Brain microvascular endothelial cell (primary cell): Measurements from ENCODE around the gene S100A11.
A peak's percentile ranks its signal among the peaks of the same experiment; 100 is the strongest.

Experiments used
- DNase-seq: peaks from one replicate; pipeline ENCODE4 v3.0.0-alpha.2; 2020
- H3K27ac ChIP-seq: fragments of 250-450 bp; sonication (Bioruptor Pico); 2 replicates; pipeline ENCODE4 v1.5.1; 2020; ENCODE audit warnings: mild to moderate bottlenecking, moderate library complexity
- H3K27me3 ChIP-seq: fragments of 250-450 bp; sonication (Bioruptor Pico); replicated peaks from 2 replicates; pipeline ENCODE4 v1.5.1; 2020; ENCODE audit warnings: mild to moderate bottlenecking
- H3K36me3 ChIP-seq: fragments of 250-450 bp; sonication (Bioruptor Pico); replicated peaks from 2 replicates; pipeline ENCODE4 v1.5.1; 2020; ENCODE audit warnings: mild to moderate bottlenecking
- H3K4me3 ChIP-seq: 2 replicates; pipeline ENCODE4 v1.5.1; 2011; ENCODE audit warnings: low read depth, mild to moderate bottlenecking, control low read depth, low read length, moderate library complexity
- in situ Hi-C: cut with HindIII; loops from 2 replicates; pipeline ENCODE4 v1.10.0; 2017; ENCODE audit warnings: low sequenced_read_pairs, low pct_ligation_motif_present
- TF ChIP-seq, protein P1 (sequence below): IDR thresholded peaks from 2 replicates; pipeline ENCODE4 v1.5.1; 2011; ENCODE audit warnings: low read depth, mild to moderate bottlenecking, moderate library complexity, low read length, control low read depth, inconsistent platforms; ENCODE audit errors: missing control alignments

The S100A11 gene

DNA sequence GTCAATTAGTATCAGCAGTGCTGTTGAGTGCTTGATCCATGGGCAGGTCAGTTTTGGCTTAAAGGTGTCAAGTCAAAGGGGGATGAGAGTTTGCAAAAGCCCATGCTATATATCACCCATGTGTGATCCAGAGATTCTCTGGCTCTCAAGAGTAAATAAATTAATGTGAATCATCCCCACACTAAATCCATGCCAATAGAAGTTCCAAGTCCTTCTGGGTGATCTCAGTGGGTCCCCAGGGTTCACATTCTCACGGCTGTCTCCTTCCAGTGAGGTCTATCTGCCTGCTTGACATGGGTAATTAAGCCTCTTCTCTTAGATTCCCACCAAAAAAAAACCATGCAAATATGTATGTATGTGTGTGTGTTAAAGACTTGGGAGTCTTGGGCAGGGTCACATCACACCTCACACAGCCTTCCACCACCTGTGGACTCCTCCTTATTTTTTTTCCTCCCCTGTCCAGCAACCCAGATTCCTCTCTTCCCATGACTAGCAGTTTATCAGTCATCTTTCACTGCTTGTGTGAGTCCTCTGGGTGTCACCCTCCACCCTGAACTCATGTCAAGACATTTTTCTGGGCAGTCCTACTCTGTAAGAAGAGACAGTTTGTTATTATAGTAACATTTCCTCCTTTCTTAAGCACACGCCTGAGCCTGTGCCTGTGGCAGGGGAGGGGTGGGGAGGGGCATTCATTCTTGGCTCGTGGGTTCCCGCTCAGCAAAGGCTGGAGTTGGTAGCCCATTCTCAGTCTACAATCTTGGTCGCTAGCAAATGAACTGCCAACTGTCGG is 14.3 kb upstream of the S100A11 start:
- DNase-seq = no peak
- Histone ChIP-seq H3K4me3 (no peak overlapping the region), H3K27ac (no peak overlapping the region), H3K36me3 (no peaks in the 10 kb centered on the region), H3K27me3 (peaks cover 24% of the 10 kb centered on the region)
- in situ Hi-C loops = no loop called here
- TF ChIP-seq, protein P1, sequence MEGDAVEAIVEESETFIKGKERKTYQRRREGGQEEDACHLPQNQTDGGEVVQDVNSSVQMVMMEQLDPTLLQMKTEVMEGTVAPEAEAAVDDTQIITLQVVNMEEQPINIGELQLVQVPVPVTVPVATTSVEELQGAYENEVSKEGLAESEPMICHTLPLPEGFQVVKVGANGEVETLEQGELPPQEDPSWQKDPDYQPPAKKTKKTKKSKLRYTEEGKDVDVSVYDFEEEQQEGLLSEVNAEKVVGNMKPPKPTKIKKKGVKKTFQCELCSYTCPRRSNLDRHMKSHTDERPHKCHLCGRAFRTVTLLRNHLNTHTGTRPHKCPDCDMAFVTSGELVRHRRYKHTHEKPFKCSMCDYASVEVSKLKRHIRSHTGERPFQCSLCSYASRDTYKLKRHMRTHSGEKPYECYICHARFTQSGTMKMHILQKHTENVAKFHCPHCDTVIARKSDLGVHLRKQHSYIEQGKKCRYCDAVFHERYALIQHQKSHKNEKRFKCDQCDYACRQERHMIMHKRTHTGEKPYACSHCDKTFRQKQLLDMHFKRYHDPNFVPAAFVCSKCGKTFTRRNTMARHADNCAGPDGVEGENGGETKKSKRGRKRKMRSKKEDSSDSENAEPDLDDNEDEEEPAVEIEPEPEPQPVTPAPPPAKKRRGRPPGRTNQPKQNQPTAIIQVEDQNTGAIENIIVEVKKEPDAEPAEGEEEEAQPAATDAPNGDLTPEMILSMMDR = no peak

DNA sequence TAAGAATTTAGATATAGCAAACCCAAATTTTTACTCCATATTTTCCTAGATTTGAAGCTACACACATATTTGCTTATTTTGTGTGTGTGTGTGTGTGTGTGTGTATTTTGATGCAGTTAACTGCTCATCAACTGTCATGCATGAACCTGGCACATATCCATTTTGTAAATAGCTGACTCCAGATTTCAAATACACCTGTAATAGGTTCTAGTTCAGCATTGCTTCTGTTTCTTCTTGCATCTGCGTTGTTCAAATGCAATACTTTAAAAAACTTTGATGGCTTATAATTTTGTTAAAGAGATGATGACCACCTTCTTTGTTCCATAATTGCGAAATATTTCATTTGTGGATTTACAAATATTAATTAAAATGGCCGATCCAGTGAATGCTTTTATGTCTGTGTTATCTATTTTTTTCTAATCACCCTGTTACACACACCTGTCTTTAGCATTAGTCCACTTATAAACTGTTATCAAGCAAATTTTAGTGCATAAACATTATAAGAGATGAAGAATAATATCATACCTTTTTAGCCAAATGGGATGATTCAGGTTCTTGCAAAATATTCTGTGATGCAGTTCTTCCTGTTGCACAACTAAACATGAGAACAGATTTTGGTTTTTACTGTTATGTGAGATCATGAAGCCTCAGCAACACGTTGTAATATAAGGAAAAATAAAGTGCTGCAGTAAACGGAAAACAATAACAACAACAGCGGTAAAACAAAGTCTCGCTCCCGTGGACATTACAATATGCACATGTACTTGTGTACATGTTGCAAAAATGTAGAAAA is 12.7 kb upstream of the S100A11 start:
- in situ Hi-C loops = no loop called here
- Histone ChIP-seq H3K4me3 (no peak overlapping the region), H3K27ac (peak overlapping the region; percentile 9), H3K36me3 (no peaks in the 10 kb centered on the region), H3K27me3 (peaks cover 13% of the 10 kb centered on the region)
- DNase-seq = no peak
- TF ChIP-seq, protein P1 = no peak

DNA sequence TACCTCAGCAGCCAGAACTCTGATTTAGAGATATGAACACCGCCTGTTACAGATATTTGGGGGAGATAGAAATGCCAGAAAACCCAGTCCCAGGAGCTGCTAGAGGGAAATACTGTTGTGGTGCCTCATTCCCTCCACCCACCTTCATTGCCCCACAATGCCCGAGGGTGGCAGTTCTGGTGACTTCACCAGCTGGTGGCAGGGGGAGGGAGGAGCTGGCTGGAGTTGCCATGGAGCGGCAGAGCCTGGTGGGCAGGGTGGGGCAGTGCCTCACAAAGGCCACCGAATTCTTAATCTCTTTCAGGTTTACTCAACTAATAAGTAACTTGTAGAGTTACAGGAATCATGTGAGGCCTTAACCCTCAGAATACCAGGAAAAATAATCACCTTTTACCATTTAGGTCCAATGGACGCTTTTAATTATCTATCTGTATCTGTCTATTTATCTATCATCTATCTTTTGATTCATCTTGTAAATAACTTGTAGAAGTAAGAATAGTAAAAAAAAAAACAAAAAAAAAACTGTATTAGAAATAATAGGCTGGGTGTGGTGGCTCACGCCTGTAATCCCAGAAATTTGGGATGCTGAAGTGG is 11.7 kb upstream of the S100A11 start:
- in situ Hi-C loops = no loop called here
- no peaks in the 10 kb centered on the region for H3K36me3 ChIP-seq
- peak overlapping the region; percentile 15 for H3K4me3 ChIP-seq
- peaks cover 7% of the 10 kb centered on the region for H3K27me3 ChIP-seq
- TF ChIP-seq, protein P1 = no peak
- no peak for DNase-seq
- peak overlapping the region; percentile 96 for H3K27ac ChIP-seq

DNA sequence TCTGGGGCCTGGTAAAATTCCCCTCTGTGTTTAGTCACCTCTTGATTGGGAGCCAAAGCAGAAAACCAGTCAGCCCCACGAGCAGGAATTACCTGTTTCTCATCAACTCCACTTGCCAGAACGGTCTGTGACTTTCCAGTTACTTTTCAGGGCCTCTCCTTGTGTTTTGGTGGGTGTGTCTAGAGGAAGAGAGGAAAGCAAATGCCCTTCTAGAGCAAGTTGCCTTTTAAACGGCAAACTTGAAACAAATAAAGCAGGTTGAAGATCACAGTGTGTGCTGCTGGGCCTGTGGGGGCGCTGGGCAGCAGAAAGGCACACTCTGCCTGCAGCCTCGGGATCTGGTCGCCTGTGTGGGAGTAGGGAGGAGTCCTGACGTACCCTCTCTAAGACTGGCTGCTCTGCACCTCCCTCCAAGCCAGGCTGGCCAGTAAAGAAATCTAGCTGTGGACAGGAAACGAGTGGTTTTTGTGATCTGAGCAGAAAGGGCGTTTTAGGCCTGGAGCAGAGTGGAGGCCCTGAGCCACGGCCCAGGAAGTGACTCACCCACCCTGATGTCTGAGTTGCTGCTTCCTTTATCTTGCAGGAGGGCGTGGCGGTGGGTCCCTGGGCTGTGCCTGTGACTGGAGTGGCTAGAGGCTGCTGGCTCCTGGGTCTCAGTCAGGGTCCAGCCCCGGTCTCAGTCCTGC is 11.1 kb upstream of the S100A11 start:
- Histone ChIP-seq H3K27ac (peak overlapping the region; percentile 96), H3K4me3 (peak overlapping the region; percentile 35), H3K27me3 (peaks cover under 1% of the 10 kb centered on the region), H3K36me3 (no peaks in the 10 kb centered on the region)
- DNase-seq = peak; percentile 99
- TF ChIP-seq, protein P1 = peak; percentile 82
- in situ Hi-C loops = no loop called here

DNA sequence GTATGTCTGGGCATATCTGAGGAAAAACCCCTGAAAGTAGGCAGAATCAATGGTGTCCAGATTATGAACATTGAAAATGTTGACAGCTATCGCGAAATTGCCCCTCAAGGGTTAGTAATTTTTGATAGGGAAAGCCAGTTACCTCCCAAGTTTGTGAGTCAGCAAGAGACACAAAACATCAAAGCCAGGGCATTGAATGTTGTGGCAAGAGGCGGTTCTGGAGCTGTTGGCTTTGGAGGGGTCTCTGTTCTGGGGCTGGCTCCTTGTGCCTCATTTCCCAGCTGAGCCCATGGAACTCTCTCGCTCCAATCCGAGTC is 10.6 kb upstream of the S100A11 start:
- Histone ChIP-seq H3K4me3 (peak overlapping the region; percentile 35), H3K27ac (peak overlapping the region; percentile 96), H3K36me3 (no peaks in the 10 kb centered on the region), H3K27me3 (no peaks in the 10 kb centered on the region)
- TF ChIP-seq, protein P1 = no peak
- in situ Hi-C loops = no loop called here
- DNase-seq = no peak
